Lower leg skin (tissue), 4 donors: ENCODE results near the gene KAZN. TPM values are rescaled to one million over a fixed set of nuclear protein-coding genes. Genes with fewer than 3 reads are reported as not detected.

Experiments
- DNase-seq, 2 donors: peaks; one replicate each; pipeline ENCODE4 v3.0.0-alpha.2; 2019; ENCODE audit warnings: low spot score in 2 of 2
- H3K4me3 ChIP-seq: fragments of 200-600 bp; sonication (generic); 2 replicates; pipeline ENCODE4 v1.5.1; 2017; ENCODE audit warnings: mild to moderate bottlenecking, low read depth; ENCODE audit not compliant: poor library complexity, severe bottlenecking
- POLR2A ChIP-seq, 2 donors: fragments of 450-650 bp; IDR thresholded peaks; one replicate each; pipeline ENCODE4 v1.6.1; 2016 to 2017; ENCODE audit warnings: antibody characterized with exemption in 2 of 2, mild to moderate bottlenecking in 1 of 2, moderate library complexity in 1 of 2
- WGBS, 2 donors: methylation state at CpG; one replicate each; pipeline ENCODE4 v1.1.5; 2018; 5-methylcytosine and 5-hydroxymethylcytosine counted together
- intact Hi-C: fragments of 100-400 bp; cut with DNase I; formaldehyde crosslinking; loops from one replicate; pipeline ENCODE4 v1.15.0; 2023; ENCODE audit warnings: low total_unique reads
- total RNA-seq, 4 donors: library from RNA; depleted of rRNA; stranded (reverse); fragments of >200 nt; gene quantifications; one replicate each; pipeline ENCODE4 v1.1.0, GENCODE V29; 2016
- TF ChIP-seq, protein P1 (sequence below), 3 donors: fragments of 450-650 bp; IDR thresholded peaks; one replicate each; pipeline ENCODE4 v1.5.1; 2016; ENCODE audit warnings: antibody characterized with exemption in 3 of 3, mild to moderate bottlenecking in 3 of 3, moderate library complexity in 2 of 3

KAZN gene
- total RNA-seq, 4 donors from 2014 or later = 21.4 to 36.0 (median 28.4) TPM

DNA sequence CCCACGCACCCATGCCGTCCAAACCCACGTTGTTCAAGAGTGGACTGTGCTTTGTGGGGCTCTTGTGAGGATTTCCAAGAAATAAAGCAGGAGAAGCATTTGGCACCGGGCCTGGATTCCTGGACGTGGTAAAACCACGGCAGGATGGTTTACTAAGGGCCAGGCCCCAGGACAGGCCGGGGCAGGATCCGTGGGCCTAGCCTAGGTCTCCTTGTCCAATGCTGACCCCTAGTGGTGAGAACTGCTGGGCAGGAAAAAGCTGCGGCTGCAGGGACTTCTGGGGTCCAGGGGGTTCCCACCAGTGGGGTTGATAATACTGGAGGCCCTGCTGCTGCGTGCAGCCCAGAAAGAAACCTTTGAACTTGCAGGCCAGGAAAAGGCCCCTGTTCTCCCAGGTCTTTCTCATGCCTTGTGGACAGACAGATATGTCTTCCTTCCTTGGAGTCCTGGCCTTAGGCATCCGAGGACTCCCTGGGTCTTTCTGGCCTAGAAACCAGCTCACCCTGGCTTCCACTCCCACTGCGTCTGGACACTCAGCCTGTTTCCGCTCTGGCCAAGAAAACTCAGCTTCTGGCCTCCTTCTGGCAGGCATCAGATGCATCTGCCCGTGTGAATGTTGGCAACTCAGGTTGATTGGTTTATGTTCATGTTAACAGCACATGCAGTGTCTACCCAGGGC is 448.1 kb downstream of the KAZN start:
- H3K4me3 ChIP-seq = no peak overlapping the region
- TF ChIP-seq POLR2A (IDR thresholded peaks at IDR 0.05) = no peak
- TF ChIP-seq, protein P1, sequence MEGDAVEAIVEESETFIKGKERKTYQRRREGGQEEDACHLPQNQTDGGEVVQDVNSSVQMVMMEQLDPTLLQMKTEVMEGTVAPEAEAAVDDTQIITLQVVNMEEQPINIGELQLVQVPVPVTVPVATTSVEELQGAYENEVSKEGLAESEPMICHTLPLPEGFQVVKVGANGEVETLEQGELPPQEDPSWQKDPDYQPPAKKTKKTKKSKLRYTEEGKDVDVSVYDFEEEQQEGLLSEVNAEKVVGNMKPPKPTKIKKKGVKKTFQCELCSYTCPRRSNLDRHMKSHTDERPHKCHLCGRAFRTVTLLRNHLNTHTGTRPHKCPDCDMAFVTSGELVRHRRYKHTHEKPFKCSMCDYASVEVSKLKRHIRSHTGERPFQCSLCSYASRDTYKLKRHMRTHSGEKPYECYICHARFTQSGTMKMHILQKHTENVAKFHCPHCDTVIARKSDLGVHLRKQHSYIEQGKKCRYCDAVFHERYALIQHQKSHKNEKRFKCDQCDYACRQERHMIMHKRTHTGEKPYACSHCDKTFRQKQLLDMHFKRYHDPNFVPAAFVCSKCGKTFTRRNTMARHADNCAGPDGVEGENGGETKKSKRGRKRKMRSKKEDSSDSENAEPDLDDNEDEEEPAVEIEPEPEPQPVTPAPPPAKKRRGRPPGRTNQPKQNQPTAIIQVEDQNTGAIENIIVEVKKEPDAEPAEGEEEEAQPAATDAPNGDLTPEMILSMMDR (IDR thresholded peaks at IDR 0.05) = peak in 1 of 3 donors; percentile 82
- WGBS, 2 donors = 42 to 46% methylated on average over 13 to 14 of the region's 14 CpGs
- intact Hi-C loops = no loop called here
- DNase-seq = peak; percentile 50 to 90

- H3K4me3 ChIP-seq = no peak overlapping the region
- 90 to 94% methylated on average over 11 of the region's 11 CpGs for WGBS, 2 donors
- no peak for TF ChIP-seq POLR2A (IDR thresholded peaks at IDR 0.05)
- TF ChIP-seq, protein P1 (IDR thresholded peaks at IDR 0.05) = no peak
- intact Hi-C loops = no loop called here
- DNase-seq = no peak
Observed at GRCh38 chr1:15047237-15047636, 448.8 kb downstream of the KAZN start.

GRCh38 chr1:15048437-15048980 is 450.0 kb downstream of the KAZN start:
- no peak overlapping the region for H3K4me3 ChIP-seq
- 88 to 89% methylated on average over 35 of the region's 35 CpGs for WGBS, 2 donors
- intact Hi-C loops = no loop called here
- DNase-seq = no peak
- TF ChIP-seq POLR2A (IDR thresholded peaks at IDR 0.05) = no peak

DNA sequence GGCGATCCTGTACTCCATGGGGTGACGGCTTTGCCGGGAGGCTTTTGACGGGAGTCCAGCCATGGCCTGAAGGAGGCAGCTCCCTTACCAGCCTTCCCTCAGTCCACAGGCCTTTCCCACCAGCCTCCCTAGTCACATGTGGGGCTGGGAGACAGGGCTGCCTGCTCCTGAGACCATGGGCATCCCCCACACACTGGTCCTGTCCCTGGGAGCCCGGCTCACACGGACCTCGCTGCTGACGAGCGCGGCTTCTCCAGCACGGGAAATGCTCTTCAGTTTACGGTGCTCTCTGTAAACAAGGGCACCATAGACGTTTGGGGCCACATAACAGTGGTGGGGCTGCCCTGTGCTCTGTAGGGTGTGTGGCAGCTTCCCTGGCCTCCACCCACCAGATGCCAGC is 450.6 kb downstream of the KAZN start:
- TF ChIP-seq POLR2A (IDR thresholded peaks at IDR 0.05) = no peak
- TF ChIP-seq, protein P1 (IDR thresholded peaks at IDR 0.05) = no peak
- intact Hi-C loops = no loop called here
- WGBS, 2 donors = 90 to 95% methylated on average over 13 of the region's 13 CpGs
- DNase-seq = no peak
- H3K4me3 ChIP-seq = no peak overlapping the region

DNA sequence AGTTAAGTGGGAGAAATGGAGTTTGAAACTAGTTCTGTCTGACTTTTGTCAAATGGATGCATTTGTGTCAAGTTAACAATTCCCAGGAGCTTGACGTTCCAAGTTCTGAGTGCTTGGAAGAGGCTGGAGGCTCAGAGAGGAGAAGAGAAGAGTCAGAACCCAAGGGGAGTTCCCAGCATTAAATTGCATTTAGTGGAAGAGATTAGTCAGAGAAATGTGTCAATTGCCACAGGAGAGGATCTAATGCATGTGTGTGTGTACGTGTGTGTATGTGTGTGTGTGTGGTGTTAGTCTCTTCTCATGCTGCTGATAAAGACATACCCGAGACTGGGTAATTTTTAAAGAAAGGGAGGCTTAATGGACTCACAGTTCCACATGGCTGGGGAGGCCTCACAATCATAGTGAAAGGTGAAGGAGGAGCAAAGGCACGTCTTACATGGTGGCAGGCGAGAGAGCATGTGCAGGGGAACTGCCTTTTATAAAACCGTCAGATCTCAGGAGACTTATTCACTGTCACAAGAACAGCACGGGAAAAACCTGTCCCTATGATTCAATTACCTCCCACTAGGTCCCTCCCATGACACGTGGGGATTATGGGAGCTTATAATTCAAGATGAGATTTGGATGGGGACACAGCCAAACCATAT is 453.5 kb downstream of the KAZN start:
- intact Hi-C loops = no loop called here
- 72 to 75% methylated on average over 8 of the region's 8 CpGs for WGBS, 2 donors
- H3K4me3 ChIP-seq = no peak overlapping the region
- no peak for TF ChIP-seq POLR2A (IDR thresholded peaks at IDR 0.05)
- TF ChIP-seq, protein P1 (IDR thresholded peaks at IDR 0.05) = no peak
- DNase-seq = no peak

- no peak overlapping the region for H3K4me3 ChIP-seq
- 77 to 82% methylated on average over 9 of the region's 9 CpGs for WGBS, 2 donors
Observed at GRCh38 chr1:15053153-15053552, 454.7 kb downstream of the KAZN start.

More at GRCh38 chr1:15053153-15053552, 454.7 kb downstream of the KAZN start:
- no peak for DNase-seq
- TF ChIP-seq POLR2A (IDR thresholded peaks at IDR 0.05) = no peak
- TF ChIP-seq, protein P1 (IDR thresholded peaks at IDR 0.05) = no peak
- intact Hi-C loops = no loop called here
